HL-60 (cell line): ENCODE measurements around the gene PRDM2.
A peak's percentile ranks its signal among the peaks of the same experiment; 100 is the strongest.

Experiments
- DNase-seq, 2 experiments: peaks; one replicate each; pipeline ENCODE4 v3.0.0-alpha.2; 2010 to 2020; ENCODE audit warnings: low read depth in 1 of 2, low spot score in 1 of 2
- H3K27ac ChIP-seq: fragments of 250-450 bp; sonication (Bioruptor Pico); replicated peaks from 2 replicates; pipeline ENCODE4 v1.5.1; 2020; ENCODE audit warnings: mild to moderate bottlenecking, moderate library complexity
- H3K27me3 ChIP-seq: fragments of 250-450 bp; sonication (Bioruptor Pico); 2 replicates; pipeline ENCODE4 v1.5.1; 2021; ENCODE audit warnings: mild to moderate bottlenecking, moderate library complexity; ENCODE audit not compliant: insufficient read depth, poor library complexity, severe bottlenecking
- H3K4me3 ChIP-seq: replicated peaks from 2 replicates; pipeline ENCODE4 v1.5.1; 2011; ENCODE audit warnings: mild to moderate bottlenecking, control low read depth, low read length; ENCODE audit not compliant: insufficient read depth
- CTCF ChIP-seq: IDR thresholded peaks from one replicate; pipeline ENCODE4 v1.5.1; 2011; ENCODE audit warnings: low read length, control low read depth, inconsistent platforms; ENCODE audit not compliant: insufficient read depth
- GABPA ChIP-seq: IDR thresholded peaks from 2 replicates; pipeline ENCODE4 v1.6.1; 2012; ENCODE audit warnings: low read depth
- POLR2AphosphoS5 ChIP-seq: IDR thresholded peaks from 2 replicates; pipeline ENCODE4 v1.6.1; 2012; ENCODE audit warnings: low read depth
- REST ChIP-seq: IDR thresholded peaks from 2 replicates; pipeline ENCODE4 v1.6.1; 2012; ENCODE audit warnings: low read depth; ENCODE audit not compliant: insufficient replicate concordance
- SPI1 ChIP-seq: IDR thresholded peaks from 2 replicates; pipeline ENCODE4 v1.6.1; 2012; ENCODE audit warnings: low read depth, mild to moderate bottlenecking, borderline replicate concordance

Gene PRDM2

DNA sequence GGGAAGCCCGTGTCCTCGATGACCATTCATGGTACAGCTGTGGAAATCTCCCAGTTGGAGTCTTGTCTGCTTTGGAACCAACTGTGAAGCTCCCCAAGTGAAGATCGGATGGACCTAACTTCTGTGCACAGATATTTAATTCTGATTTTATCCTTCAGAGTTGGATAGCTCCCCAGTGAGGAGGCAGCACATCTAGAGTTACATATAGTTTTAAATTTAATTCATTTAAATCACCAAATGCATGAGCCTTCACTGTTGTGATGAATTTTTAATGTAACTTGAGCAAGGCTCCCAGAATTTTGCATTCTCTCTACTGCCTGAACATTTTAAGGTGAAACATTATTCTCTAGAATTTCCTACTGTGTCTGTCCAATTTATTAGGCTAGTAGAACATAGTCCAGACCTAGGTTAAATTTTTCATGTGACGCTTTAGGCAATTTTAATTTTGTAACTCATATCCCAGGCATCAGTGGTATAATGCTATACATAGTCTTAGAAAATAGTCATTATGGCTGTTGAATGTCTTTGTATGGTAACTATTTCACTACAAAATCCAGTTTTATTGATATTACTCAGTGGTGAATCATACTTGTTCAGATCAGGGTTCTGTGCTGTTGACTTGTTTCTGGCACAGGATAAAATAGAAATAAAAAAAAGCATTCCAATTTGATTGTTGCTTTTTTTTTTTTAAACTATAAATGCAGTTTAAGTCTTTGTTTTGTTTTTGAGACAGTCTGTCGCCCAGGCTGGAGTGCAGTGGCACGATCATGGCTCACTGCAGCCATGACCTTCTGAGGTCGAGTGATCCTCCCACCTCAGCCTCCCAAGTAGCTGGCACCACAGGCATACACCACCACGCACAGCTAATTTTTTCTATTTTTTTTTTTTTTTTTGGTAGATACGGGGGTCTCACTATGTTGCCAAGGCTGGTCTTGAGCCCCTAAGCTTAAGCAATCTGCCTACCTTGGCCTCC lies 66.9 kb downstream of the PRDM2 start:
- Histone ChIP-seq H3K27ac (no peak overlapping the region), H3K27me3 (no peaks in the 10 kb centered on the region), H3K4me3 (no peak overlapping the region)
- DNase-seq, result no peak
- TF ChIP-seq POLR2AphosphoS5 (no peak), REST (no peak), GABPA (no peak), SPI1 (no peak), CTCF (no peak)

DNA sequence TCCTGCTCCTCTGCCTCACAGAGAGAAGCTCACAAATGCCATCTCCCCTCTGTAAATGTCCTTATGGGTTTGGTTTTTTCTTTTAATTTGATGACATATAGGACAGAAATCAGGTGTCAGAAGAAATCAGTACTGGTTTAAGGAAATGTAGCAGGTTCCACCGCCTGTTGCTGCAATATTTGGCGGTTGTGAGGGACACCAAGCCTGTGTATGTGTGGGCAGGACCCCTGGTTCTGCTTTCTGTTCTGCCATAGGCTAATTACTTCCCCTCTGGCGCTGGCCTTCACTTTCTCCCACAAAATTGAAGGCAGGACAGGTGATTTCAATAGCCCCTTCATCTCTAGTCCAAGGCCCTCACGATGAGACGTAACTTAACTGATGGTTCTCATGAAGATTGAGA lies 69.2 kb downstream of the PRDM2 start:
- DNase-seq, result peak in 1 of 2 experiments; percentile 60
- Histone ChIP-seq H3K27ac (no peak overlapping the region), H3K27me3 (no peaks in the 10 kb centered on the region), H3K4me3 (no peak overlapping the region)
- TF ChIP-seq POLR2AphosphoS5 (no peak), REST (no peak), SPI1 (peak; percentile 51; the same call in 1 of the 2 replicates), CTCF (no peak)

- H3K27me3 ChIP-seq, result no peaks in the 10 kb centered on the region
- no peak overlapping the region for H3K4me3 ChIP-seq
- no peak overlapping the region for H3K27ac ChIP-seq
- TF ChIP-seq REST (no peak), POLR2AphosphoS5 (no peak), CTCF (no peak), GABPA (no peak), SPI1 (no peak)
- no peak for DNase-seq
These were observed 69.8 kb downstream of the PRDM2 start for GRCh38 chr1:13769830-13770229.
